22Rv1 (cell line): ENCODE results near the gene TPCN2.

Source experiments
- ZFX ChIP-seq: fragments of 450-650 bp; IDR thresholded peaks from 2 replicates; pipeline ENCODE4 v1.6.1; 2017; ENCODE audit warnings: antibody characterized with exemption, borderline replicate concordance
- TF ChIP-seq, protein P1 (sequence below): fragments of 450-650 bp; IDR thresholded peaks from 2 replicates; pipeline ENCODE4 v1.5.1; 2017; ENCODE audit warnings: mild to moderate bottlenecking

- no peak for TF ChIP-seq ZFX
- TF ChIP-seq, protein P1, sequence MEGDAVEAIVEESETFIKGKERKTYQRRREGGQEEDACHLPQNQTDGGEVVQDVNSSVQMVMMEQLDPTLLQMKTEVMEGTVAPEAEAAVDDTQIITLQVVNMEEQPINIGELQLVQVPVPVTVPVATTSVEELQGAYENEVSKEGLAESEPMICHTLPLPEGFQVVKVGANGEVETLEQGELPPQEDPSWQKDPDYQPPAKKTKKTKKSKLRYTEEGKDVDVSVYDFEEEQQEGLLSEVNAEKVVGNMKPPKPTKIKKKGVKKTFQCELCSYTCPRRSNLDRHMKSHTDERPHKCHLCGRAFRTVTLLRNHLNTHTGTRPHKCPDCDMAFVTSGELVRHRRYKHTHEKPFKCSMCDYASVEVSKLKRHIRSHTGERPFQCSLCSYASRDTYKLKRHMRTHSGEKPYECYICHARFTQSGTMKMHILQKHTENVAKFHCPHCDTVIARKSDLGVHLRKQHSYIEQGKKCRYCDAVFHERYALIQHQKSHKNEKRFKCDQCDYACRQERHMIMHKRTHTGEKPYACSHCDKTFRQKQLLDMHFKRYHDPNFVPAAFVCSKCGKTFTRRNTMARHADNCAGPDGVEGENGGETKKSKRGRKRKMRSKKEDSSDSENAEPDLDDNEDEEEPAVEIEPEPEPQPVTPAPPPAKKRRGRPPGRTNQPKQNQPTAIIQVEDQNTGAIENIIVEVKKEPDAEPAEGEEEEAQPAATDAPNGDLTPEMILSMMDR, result no peak
These were observed 17.7 kb downstream of the TPCN2 start for GRCh38 chr11:69066122-69067112.
